Activated naive CD4-positive, alpha-beta T cell treated with anti-CD3 and anti-CD28 coated beads for 36 hours (primary cell): ENCODE results near the gene KCNJ9. TPM values are rescaled to one million over a fixed set of nuclear protein-coding genes. Genes with fewer than 3 reads are reported as not detected.

Source experiments
- CTCF ChIA-PET: fragments of 350-600 bp; sonication (Branson Sonifier 250); formaldehyde crosslinking; loops from one replicate; lab custom pipeline; 2021; ENCODE audit warnings: antibody characterized with exemption; lab: Charles Lee
- DNase-seq: peaks from one replicate; pipeline ENCODE4 v3.0.0-alpha.2; 2020
- H3K27ac Mint-ChIP-seq: one replicate; pipeline ENCODE4 v1.8.0; 2021; ENCODE audit warnings: mild to moderate bottlenecking, mixed read lengths
- H3K27me3 Mint-ChIP-seq: one replicate; pipeline ENCODE4 v1.8.0; 2021; ENCODE audit warnings: low read depth, mixed read lengths
- H3K36me3 Mint-ChIP-seq: one replicate; pipeline ENCODE4 v1.8.0; 2021; ENCODE audit warnings: low read depth, mixed read lengths
- H3K4me1 Mint-ChIP-seq: one replicate; pipeline ENCODE4 v1.8.0; 2021; ENCODE audit warnings: low read depth, mixed read lengths
- H3K4me3 Mint-ChIP-seq: one replicate; pipeline ENCODE4 v1.8.0; 2021; ENCODE audit warnings: mild to moderate bottlenecking, moderate library complexity, mixed read lengths
- H3K9me3 Mint-ChIP-seq: one replicate; pipeline ENCODE4 v1.8.0; 2021; ENCODE audit warnings: mixed read lengths
- intact Hi-C: fragments of 100-400 bp; cut with micrococcal nuclease; formaldehyde crosslinking; loops from one replicate; pipeline ENCODE4 v1.15.1; 2023
- total RNA-seq, 2 experiments: library from RNA; stranded (reverse); gene quantifications; one replicate each; pipeline ENCODE4 v1.2.3, GENCODE V29; 2021

The KCNJ9 gene
- total RNA-seq, 2 experiments from 2014 or later = not detected

DNA sequence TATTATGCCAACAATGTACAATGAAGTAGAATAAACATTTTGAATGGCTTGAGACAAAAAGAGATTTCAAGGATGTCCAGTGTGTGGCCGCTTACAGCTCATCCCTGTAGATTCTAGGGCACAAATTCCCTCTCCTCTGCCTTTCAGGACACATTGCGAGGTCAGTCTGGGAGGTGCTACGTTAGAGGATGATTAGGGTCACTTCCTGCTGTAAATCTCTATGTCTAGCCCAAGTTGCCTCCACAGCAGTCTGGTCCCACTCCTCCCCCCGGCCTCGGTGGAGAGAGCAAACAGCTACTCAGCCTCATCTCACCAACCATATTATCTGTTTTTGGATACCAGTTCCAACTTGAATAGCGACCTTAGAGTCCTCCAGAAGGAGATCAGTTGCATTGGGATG, 28.4 kb upstream of the KCNJ9 start:
- DNase-seq = no peak
- no peaks in the 10 kb centered on the region for H3K36me3 Mint-ChIP-seq
- no peak overlapping the region for H3K27ac Mint-ChIP-seq
- H3K4me1 Mint-ChIP-seq = no peaks in the 10 kb centered on the region
- CTCF ChIA-PET = interaction anchor here (29.2 kb wide), 1 partner anchor 28 kb away, joined by 565 read pairs; the partner anchor contains the start of genes KCNJ10 and KCNJ9
- H3K4me3 Mint-ChIP-seq = no peak overlapping the region
- no peaks in the 10 kb centered on the region for H3K9me3 Mint-ChIP-seq
- intact Hi-C loops = no loop called here
- H3K27me3 Mint-ChIP-seq = peaks cover 6% of the 10 kb centered on the region

DNA sequence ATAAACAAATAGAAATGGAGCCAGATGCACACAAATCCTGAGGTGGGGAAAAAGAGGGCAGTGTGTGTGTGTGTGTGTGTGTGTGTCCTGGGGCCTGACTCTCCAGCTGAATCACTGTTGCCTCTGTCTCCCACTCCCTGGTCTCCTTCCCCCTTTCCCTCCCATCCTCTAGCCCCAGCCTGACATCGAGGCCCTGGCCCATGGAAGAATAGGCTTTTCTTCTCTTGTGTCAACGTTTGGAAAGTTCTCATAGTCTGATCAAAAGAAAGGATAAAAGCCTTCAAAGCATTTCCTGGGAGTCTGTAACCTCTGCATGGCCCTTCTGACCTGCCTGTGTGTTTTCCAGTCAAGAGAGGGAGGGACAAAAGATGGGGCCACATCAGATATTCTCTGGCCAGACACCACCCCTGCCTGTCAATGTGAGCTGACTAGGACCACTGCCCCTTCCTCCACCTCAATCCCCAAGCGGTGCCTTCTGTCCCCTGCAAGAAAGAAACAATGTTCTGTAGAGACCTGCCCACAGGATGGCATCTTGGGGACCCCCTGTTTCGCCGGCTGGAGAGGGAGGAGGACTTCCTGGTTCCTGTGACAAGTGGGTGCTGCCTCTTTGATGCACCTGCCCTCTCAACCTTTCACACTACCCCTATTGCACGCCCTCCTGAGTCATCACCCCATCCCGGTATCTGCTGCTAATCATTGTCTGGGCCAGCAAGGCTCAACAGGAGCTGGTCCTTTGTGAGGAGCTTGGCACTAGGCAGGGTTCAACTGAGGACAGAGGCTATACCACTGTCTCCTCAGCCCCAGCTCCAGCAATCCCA, 27.6 kb upstream of the KCNJ9 start:
- Mint-ChIP-seq H3K36me3 (no peaks in the 10 kb centered on the region), H3K9me3 (no peaks in the 10 kb centered on the region), H3K4me3 (no peak overlapping the region), H3K4me1 (no peaks in the 10 kb centered on the region), H3K27me3 (peaks cover 6% of the 10 kb centered on the region), H3K27ac (no peak overlapping the region)
- no peak for DNase-seq
- CTCF ChIA-PET = interaction anchor here (0.9 to 29.2 kb wide), 3 partner anchors 7 to 27 kb away, joined by 3 to 565 read pairs (median 6); partner anchors contain the start of genes KCNJ10 and KCNJ9
- intact Hi-C loops = no loop called here

DNA sequence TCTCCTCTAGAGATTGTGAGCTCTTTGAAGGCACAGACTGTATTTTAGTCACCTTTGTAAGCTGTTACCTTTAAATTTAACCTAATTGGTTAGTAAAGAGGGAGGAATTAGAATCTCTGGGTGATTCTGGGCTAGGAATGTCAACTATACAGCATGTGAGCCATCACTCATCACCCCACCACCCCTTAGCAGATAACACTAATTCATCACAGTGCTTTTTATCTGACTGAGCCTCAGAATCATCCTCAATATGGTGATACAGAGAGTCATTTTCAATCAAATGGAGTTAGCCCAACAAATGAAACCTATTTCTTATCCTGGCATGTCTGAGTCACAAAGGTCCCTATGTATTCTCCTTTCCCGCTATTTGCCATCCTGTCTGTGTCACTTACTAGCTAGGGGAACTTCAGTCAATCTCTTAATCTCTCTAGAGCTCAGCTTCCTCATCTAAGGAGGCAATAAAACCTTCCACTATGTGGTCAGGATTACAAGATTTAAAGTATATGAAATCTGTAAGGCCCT, 24.6 kb upstream of the KCNJ9 start:
- no peaks in the 10 kb centered on the region for H3K4me1 Mint-ChIP-seq
- H3K9me3 Mint-ChIP-seq = no peaks in the 10 kb centered on the region
- CTCF ChIA-PET = interaction anchor here (4.6 to 29.2 kb wide), 2 partner anchors 10 to 24 kb away, joined by 27 to 565 read pairs; partner anchors contain the start of genes KCNJ10 and KCNJ9
- H3K27ac Mint-ChIP-seq = no peak overlapping the region
- no peak for DNase-seq
- no peaks in the 10 kb centered on the region for H3K36me3 Mint-ChIP-seq
- intact Hi-C loops = no loop called here
- H3K27me3 Mint-ChIP-seq = peaks cover 6% of the 10 kb centered on the region
- H3K4me3 Mint-ChIP-seq = no peak overlapping the region

DNA sequence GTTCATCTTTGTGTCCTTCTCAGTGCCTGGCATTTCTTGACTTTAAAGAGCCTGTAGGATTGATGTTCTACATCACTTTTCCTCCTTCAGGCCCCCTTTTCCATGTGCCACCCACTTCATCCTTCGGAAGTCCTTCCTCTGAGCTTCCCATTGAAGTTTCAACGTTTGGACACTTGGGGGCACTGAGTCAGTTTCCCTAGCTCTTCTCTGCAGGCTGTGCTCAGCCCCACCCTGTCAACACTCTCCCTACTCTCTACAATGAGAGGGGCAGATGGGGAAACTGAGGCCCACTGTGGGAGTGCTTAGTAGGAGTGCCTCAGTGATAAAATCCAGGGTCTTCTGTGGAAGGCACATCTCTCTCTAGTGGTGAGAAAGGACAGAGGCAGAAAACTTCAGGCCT, 23.3 kb upstream of the KCNJ9 start:
- intact Hi-C loops = loop anchor here (2.0 kb wide), 1 partner anchor 27 kb away; no protein-coding TSS in a partner anchor
- no peaks in the 10 kb centered on the region for H3K9me3 Mint-ChIP-seq
- no peaks in the 10 kb centered on the region for H3K4me1 Mint-ChIP-seq
- DNase-seq = no peak
- H3K36me3 Mint-ChIP-seq = no peaks in the 10 kb centered on the region
- H3K4me3 Mint-ChIP-seq = no peak overlapping the region
- no peak overlapping the region for H3K27ac Mint-ChIP-seq
- CTCF ChIA-PET = interaction anchor here (4.6 to 29.2 kb wide), 2 partner anchors 11 to 22 kb away, joined by 27 to 565 read pairs; partner anchors contain the start of genes KCNJ10 and KCNJ9
- peaks cover 6% of the 10 kb centered on the region for H3K27me3 Mint-ChIP-seq

DNA sequence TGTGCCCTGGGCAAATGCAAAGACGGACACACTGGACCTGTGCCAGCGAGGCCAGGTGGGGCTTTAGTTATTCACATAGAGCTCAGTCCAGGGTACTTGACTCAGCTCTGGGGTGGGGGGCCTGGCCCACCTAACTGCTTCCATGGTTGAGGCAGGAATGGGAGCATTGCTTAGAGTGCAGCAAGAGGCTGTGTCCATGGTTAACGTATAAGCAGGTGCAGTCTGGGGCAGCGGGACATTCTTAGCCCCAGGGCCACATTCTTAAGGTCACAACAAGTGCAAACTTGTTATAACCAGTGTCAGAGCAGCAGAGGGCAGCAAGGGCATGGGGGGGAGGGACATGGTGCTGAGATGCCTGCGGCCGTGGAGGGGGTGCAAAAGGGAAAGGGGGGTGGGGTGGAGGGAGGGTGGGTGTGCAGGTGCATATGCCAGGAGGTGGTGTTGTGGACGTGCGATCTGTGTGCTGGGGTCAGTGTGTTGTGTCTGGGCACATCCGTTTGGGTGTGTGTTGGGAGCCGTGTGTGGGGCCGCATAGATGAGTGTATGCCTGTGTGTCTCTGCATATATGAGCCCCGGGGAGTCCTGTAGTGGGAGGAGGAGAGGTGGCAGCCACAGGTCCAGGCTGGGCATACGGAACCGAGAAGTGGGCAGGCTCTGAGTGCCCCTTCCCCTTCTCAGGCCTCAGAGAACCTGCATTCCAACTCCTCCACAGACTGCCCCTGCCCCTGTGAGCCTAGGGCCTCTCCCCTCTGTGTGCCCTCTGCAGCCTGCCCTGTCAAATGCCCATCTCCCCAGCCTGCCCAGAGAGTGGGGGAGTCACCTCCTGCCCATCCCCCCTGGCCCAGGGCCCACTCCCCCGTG, 19.7 kb upstream of the KCNJ9 start:
- Mint-ChIP-seq H3K27ac (no peak overlapping the region), H3K36me3 (no peaks in the 10 kb centered on the region), H3K9me3 (no peaks in the 10 kb centered on the region), H3K4me3 (no peak overlapping the region), H3K27me3 (no peaks in the 10 kb centered on the region), H3K4me1 (no peaks in the 10 kb centered on the region)
- CTCF ChIA-PET = interaction anchor here (29.2 kb wide), 1 partner anchor 19 kb away, joined by 565 read pairs; the partner anchor contains the start of genes KCNJ10 and KCNJ9
- DNase-seq = no peak
- intact Hi-C loops = no loop called here

DNA sequence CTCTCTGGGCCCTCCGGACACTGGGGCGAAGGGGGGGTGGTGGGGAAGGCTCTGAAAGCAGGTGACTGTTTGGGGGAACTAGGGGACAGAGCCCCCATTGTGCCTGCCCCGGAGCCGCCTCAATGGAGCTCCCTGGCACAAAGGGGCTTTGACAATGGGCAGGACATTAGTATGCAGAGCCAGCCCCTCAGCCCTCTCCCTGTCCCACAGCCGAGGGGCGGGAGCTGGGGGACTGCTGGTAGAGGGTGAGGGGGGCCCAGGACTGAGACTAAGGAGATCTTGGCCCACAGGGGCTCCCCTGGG, 19.2 kb upstream of the KCNJ9 start:
- CTCF ChIA-PET = interaction anchor here (29.2 kb wide), 1 partner anchor 18 kb away, joined by 565 read pairs; the partner anchor contains the start of genes KCNJ10 and KCNJ9
- H3K4me3 Mint-ChIP-seq = no peak overlapping the region
- intact Hi-C loops = no loop called here

DNA sequence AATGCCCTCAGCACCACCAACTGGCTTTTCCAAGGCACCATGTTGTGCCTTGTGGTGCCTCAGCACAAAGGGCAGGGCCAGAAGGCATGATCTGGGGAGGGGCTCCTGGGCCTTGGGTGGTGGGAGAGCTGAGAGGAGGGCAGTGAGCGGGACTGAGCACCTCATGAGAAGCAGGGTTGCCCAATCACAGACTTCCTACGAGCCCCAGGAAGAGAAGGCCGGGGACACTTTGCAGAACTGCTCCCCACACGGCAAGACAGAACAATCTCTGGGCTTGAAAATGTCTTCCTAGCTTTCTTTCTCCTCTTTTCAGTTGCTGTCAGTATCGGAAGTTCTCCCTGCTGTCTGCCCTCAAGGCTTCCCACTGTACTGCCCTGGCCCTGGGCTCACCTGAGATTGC, 18.2 kb upstream of the KCNJ9 start:
- intact Hi-C loops = no loop called here

More for the DNA sequence above, 19.2 kb upstream of the KCNJ9 start:
- H3K27me3 Mint-ChIP-seq = no peaks in the 10 kb centered on the region
- DNase-seq = no peak
- H3K4me1 Mint-ChIP-seq = no peaks in the 10 kb centered on the region
- no peak overlapping the region for H3K27ac Mint-ChIP-seq
- no peaks in the 10 kb centered on the region for H3K9me3 Mint-ChIP-seq
- H3K36me3 Mint-ChIP-seq = no peaks in the 10 kb centered on the region

DNA sequence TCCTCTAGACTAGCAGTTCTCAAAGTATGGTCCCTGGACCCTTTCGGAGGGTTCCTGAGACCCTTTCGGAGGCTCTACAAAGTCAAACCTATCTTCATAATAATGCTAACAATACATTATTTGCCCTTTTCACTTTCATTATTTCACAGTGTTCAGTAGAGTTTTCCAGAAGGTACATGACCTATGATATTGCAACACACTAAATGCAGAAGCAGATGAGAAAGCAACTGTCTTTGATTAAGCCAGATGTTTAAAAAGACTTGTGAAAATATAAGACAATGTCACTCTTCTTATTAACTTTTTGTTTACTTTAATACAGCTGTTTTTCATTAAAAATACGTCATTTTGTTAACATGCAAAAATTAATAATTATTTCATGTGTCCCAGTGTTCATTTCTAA, 17.2 kb upstream of the KCNJ9 start:
- no peak overlapping the region for H3K4me3 Mint-ChIP-seq
- H3K36me3 Mint-ChIP-seq = no peaks in the 10 kb centered on the region
- no peak overlapping the region for H3K27ac Mint-ChIP-seq
- H3K27me3 Mint-ChIP-seq = no peaks in the 10 kb centered on the region
- intact Hi-C loops = no loop called here
- CTCF ChIA-PET = interaction anchor here (3.2 to 29.2 kb wide), 2 partner anchors 16 to 18 kb away, joined by 22 to 565 read pairs; partner anchors contain the start of genes KCNJ10 and KCNJ9
- DNase-seq = no peak
- H3K4me1 Mint-ChIP-seq = no peaks in the 10 kb centered on the region
- H3K9me3 Mint-ChIP-seq = no peaks in the 10 kb centered on the region

More for the DNA sequence above, 18.2 kb upstream of the KCNJ9 start:
- Mint-ChIP-seq H3K27ac (no peak overlapping the region), H3K27me3 (no peaks in the 10 kb centered on the region), H3K9me3 (no peaks in the 10 kb centered on the region), H3K36me3 (no peaks in the 10 kb centered on the region), H3K4me1 (no peaks in the 10 kb centered on the region), H3K4me3 (no peak overlapping the region)
- CTCF ChIA-PET = interaction anchor here (3.2 to 29.2 kb wide), 2 partner anchors 17 kb away, joined by 22 to 565 read pairs; partner anchors contain the start of genes KCNJ10 and KCNJ9
- DNase-seq = no peak

DNA sequence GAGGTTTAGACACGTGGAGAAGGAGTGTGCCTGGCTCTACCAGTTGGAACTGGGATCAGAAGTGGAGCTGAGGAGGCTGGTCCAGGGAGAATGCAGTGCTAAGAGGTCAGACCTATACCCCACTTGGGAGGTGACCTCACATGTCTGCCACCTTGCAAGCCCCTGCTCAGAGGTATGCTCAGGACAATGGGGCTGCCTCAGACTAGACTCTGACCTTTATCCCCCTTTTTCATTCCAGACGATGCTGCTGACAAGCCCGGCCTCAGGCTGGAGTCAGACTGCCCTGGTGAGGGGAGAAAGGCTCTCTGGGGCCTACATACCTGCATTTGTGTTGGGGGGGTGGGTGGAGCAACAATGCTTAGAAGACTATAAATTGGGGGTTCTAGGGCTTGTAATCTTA, 16.6 kb upstream of the KCNJ9 start:
- intact Hi-C loops = no loop called here
- H3K27me3 Mint-ChIP-seq = peaks cover 2% of the 10 kb centered on the region
- no peak overlapping the region for H3K4me3 Mint-ChIP-seq
- CTCF ChIA-PET = interaction anchor here (3.2 to 29.2 kb wide), 2 partner anchors 16 to 19 kb away, joined by 22 to 565 read pairs; partner anchors contain the start of genes KCNJ10 and KCNJ9
- no peaks in the 10 kb centered on the region for H3K9me3 Mint-ChIP-seq
- no peaks in the 10 kb centered on the region for H3K36me3 Mint-ChIP-seq
- peaks cover 2% of the 10 kb centered on the region for H3K4me1 Mint-ChIP-seq
- no peak for DNase-seq
- H3K27ac Mint-ChIP-seq = no peak overlapping the region

DNA sequence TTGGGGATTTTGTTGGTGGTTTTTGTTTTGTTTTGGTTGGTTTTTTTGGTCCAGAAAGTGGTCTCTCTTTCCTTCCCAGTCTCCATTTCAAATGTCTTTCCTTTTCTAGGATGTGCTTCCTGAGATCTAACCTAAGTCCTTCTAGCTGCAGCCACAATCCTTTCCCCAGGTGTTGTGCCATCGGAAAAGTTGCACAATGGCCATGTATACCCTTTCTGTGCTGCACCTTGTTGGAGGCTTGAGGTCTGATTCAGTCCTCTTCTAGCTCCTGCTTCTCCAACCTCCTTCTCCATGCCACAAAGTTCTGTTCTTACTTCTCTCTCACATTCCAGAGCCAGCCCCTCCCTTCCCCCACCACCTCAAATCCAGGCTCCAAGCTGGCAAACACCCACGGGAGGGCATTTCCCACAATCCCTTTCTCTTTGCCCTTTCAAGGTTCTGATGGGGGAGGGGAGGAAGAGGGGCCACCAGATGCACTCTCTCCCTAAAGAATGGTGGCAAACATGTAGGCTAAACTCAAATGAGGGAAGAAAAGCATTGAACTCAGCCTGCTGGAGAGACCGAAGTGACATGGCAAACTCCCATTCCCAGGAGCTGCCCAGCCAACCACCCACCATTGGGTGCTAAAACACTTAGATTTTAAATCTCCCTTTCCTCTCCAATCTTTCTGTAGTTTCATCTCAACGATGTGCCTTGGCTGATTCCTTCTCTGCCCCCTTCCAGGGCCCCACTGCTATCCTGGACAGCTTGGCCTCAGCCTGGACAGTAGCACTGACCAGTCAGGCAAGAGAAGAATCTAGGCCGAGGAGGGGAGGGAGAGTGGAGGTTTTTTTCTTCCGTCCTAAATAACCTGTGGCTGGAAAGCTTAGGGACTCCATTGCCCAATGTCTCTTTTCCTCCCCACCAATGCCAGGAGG, 14.3 kb upstream of the KCNJ9 start:
- no peak for DNase-seq
- peaks cover 16% of the 10 kb centered on the region for H3K4me1 Mint-ChIP-seq
- peaks cover 12% of the 10 kb centered on the region for H3K27me3 Mint-ChIP-seq
- no peak overlapping the region for H3K4me3 Mint-ChIP-seq
- H3K27ac Mint-ChIP-seq = no peak overlapping the region
- H3K9me3 Mint-ChIP-seq = no peaks in the 10 kb centered on the region
- no peaks in the 10 kb centered on the region for H3K36me3 Mint-ChIP-seq
- CTCF ChIA-PET = interaction anchor here (1.0 to 3.0 kb wide), 6 partner anchors 9 to 31 kb away, joined by 3 to 19 read pairs (median 8); no protein-coding TSS in a partner anchor
- intact Hi-C loops = no loop called here

DNA sequence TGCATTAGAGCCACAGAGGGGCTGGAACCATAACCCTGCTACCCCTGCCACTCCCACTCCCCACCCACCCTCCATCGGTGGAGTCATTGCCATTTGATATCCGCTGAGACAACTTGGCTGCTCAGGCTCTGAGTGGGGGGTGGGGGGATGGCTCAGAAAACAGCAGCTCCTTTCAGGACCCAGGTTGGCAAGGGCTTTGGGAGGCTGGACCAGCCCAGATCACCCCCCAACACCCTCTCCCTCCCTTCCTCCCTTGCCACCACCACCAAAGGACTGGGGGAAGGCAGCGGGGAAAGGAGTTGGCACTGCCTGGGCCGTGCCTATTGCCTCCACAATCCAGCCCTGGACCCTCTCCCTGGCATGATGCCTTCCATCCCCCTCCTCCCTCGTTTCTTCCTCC, 13.1 kb upstream of the KCNJ9 start:
- intact Hi-C loops = no loop called here
- no peaks in the 10 kb centered on the region for H3K36me3 Mint-ChIP-seq
- peaks cover 13% of the 10 kb centered on the region for H3K27me3 Mint-ChIP-seq
- CTCF ChIA-PET = interaction anchor here (1.0 to 3.0 kb wide), 5 partner anchors 8 to 60 kb away, joined by 4 to 19 read pairs (median 9); no protein-coding TSS in a partner anchor
- DNase-seq = no peak
- H3K4me1 Mint-ChIP-seq = peaks cover 16% of the 10 kb centered on the region
- H3K4me3 Mint-ChIP-seq = no peak overlapping the region
- no peak overlapping the region for H3K27ac Mint-ChIP-seq
- no peaks in the 10 kb centered on the region for H3K9me3 Mint-ChIP-seq
